ENCODE results near the gene TDRD15.

GRCh38 chr2:21142149-21142548, 18.4 kb downstream of the TDRD15 start:
- TF ChIP-seq CTCF (IDR thresholded peaks at IDR 0.05) (no peak), POLR2A (IDR thresholded peaks at IDR 0.05) (no peak)

Data from testis (tissue), 2 donors.